CD14-positive monocyte (primary cell): Measurements from ENCODE around the gene CNTN4. TPM values are rescaled to one million over a fixed set of nuclear protein-coding genes. Genes with fewer than 3 reads are reported as not detected.

Experiments used
- DNase-seq, 3 donors: peaks; one replicate each; pipeline ENCODE4 v3.0.0-alpha.2; 2011 to 2022
- H2AFZ ChIP-seq: 2 replicates; pipeline ENCODE4 v1.6.0; 2012; ENCODE audit warnings: mild to moderate bottlenecking, low read depth, low read length, inconsistent platforms; ENCODE audit not compliant: insufficient read depth, poor library complexity, severe bottlenecking
- H3K27ac ChIP-seq, 2 donors: 1 replicate in 1 of 2; 2 replicates in 1 of 2; pipeline ENCODE4 v1.5.1; 2012 to 2013; ENCODE audit warnings: low read length in 2 of 2, control low read depth in 1 of 2, inconsistent platforms in 1 of 2, low read depth in 1 of 2, mild to moderate bottlenecking in 1 of 2
- H3K27me3 ChIP-seq, 2 donors: one replicate each; pipeline versions ENCODE4 v1.6.0 to v1.6.1; 2011 to 2013; ENCODE audit warnings: low read length in 2 of 2; ENCODE audit not compliant: control insufficient read depth in 2 of 2, insufficient read depth in 2 of 2
- H3K36me3 ChIP-seq, 2 donors: replicated peaks in 1 of 2; 1 replicate in 1 of 2; 2 replicates in 1 of 2; pipeline versions ENCODE4 v1.5.1 to v1.6.1; 2012 to 2013; ENCODE audit warnings: low read length in 2 of 2, control low read depth in 1 of 2, inconsistent platforms in 1 of 2, mild to moderate bottlenecking in 1 of 2; ENCODE audit not compliant: insufficient read depth in 2 of 2, control insufficient read depth in 1 of 2
- H3K4me1 ChIP-seq, 2 donors: 1 replicate in 1 of 2; 2 replicates in 1 of 2; pipeline versions ENCODE4 v1.5.1 to v1.6.1; 2012 to 2013; ENCODE audit warnings: low read length in 2 of 2, control low read depth in 1 of 2, inconsistent platforms in 1 of 2, mild to moderate bottlenecking in 1 of 2, moderate library complexity in 1 of 2; ENCODE audit not compliant: insufficient read depth in 2 of 2, control insufficient read depth in 1 of 2
- H3K4me2 ChIP-seq: replicated peaks from 2 replicates; pipeline ENCODE3; 2012; ENCODE audit warnings: low read length, moderate library complexity, mild to moderate bottlenecking; ENCODE audit not compliant: poor library complexity, severe bottlenecking; ENCODE audit errors: extremely low read depth
- H3K4me3 ChIP-seq, 3 experiments: fragments of 200-600 bp in 1 of 3; sonication (generic) in 1 of 3; replicated peaks in 1 of 3; 1 replicate in 2 of 3; 2 replicates in 1 of 3; pipeline ENCODE4 v1.5.1; 2011 to 2013; ENCODE audit warnings: low read length in 3 of 3, mild to moderate bottlenecking in 3 of 3, control low read depth in 2 of 3, low read depth in 2 of 3, inconsistent platforms in 1 of 3, moderate library complexity in 1 of 3
- H3K79me2 ChIP-seq: 2 replicates; pipeline ENCODE4 v1.6.0; 2012; ENCODE audit warnings: mild to moderate bottlenecking, control low read depth, inconsistent platforms, low read length, moderate library complexity; ENCODE audit not compliant: insufficient read depth
- H3K9ac ChIP-seq: 2 replicates; pipeline ENCODE4 v1.6.0; 2017; ENCODE audit warnings: low read length, mild to moderate bottlenecking; ENCODE audit not compliant: insufficient read depth, poor library complexity, severe bottlenecking
- H3K9me3 ChIP-seq, 2 donors: replicated peaks in 1 of 2; 1 replicate in 1 of 2; 2 replicates in 1 of 2; pipeline versions ENCODE4 v1.5.1 to v1.6.1; 2012 to 2013; ENCODE audit warnings: low read length in 2 of 2, control low read depth in 1 of 2; ENCODE audit not compliant: control insufficient read depth in 1 of 2, insufficient read depth in 1 of 2
- H4K20me1 ChIP-seq: 2 replicates; pipeline ENCODE4 v1.6.0; 2012; ENCODE audit warnings: mild to moderate bottlenecking, low read length, control low read depth, moderate library complexity; ENCODE audit not compliant: insufficient read depth
- H3K27ac Mint-ChIP-seq, 7 donors: one replicate each; pipeline ENCODE4 v1.8.0; 2020; ENCODE audit warnings: mild to moderate bottlenecking in 7 of 7, mixed read lengths in 7 of 7, moderate library complexity in 6 of 7, inconsistent platforms in 2 of 7
- H3K27me3 Mint-ChIP-seq, 3 donors: one replicate each; pipeline ENCODE4 v1.8.0; 2021 to 2022; ENCODE audit warnings: low read depth in 3 of 3, mild to moderate bottlenecking in 3 of 3, mixed read lengths in 3 of 3, moderate library complexity in 3 of 3, inconsistent platforms in 1 of 3
- H3K36me3 Mint-ChIP-seq, 2 donors: one replicate each; pipeline ENCODE4 v1.8.0; 2020; ENCODE audit warnings: mixed read lengths in 2 of 2, inconsistent platforms in 1 of 2, mild to moderate bottlenecking in 1 of 2
- H3K4me1 Mint-ChIP-seq: one replicate; pipeline ENCODE4 v1.8.0; 2020; ENCODE audit warnings: mild to moderate bottlenecking, mixed read lengths
- H3K4me3 Mint-ChIP-seq, 2 donors: one replicate each; pipeline ENCODE4 v1.8.0; 2020; ENCODE audit warnings: mild to moderate bottlenecking in 2 of 2, mixed read lengths in 2 of 2, moderate library complexity in 1 of 2
- H3K9me3 Mint-ChIP-seq, 7 donors: one replicate each; pipeline ENCODE4 v1.8.0; 2020 to 2022; ENCODE audit warnings: mixed read lengths in 7 of 7, mild to moderate bottlenecking in 6 of 7, moderate library complexity in 6 of 7, inconsistent platforms in 2 of 7
- CTCF ChIP-seq: fragments of 200-600 bp; IDR thresholded peaks from one replicate; pipeline ENCODE4 v1.8.0; 2022; ENCODE audit warnings: antibody characterized with exemption, mild to moderate bottlenecking
- WGBS: methylation state at CpG from one replicate; pipeline ENCODE4 v1.1.5; 2013; ENCODE audit warnings: missing lambda C conversion rate; ENCODE audit not compliant: insufficient coverage; 5-methylcytosine and 5-hydroxymethylcytosine counted together
- intact Hi-C, 2 donors: fragments of 100-400 bp; cut with micrococcal nuclease; formaldehyde crosslinking; loops; one replicate each; pipeline versions ENCODE4 v1.15.0 to v1.15.1; 2023
- polyA plus RNA-seq, 3 donors: library from polyadenylated mRNA; depleted of rRNA in 1 of 3; unstranded in 2 of 3; stranded (reverse) in 1 of 3; fragments of 300-500 nt in 2 of 3; fragments of >200 nt in 1 of 3; fragmentation: Illumina TruSeq in 2 of 3; gene quantifications; 1 replicate in 2 of 3; 2 replicates in 1 of 3; pipeline ENCODE4 v1.2.3, GENCODE V29; 2012 to 2021

CNTN4 gene
- polyA plus RNA-seq, 3 donors: not detected

GRCh38 chr3:2094941-2095340, 3.7 kb upstream of the CNTN4 start:
- Histone ChIP-seq H3K9ac (no peak overlapping the region), H2AFZ (no peak overlapping the region), H3K4me3 (no peak overlapping the region), H4K20me1 (no peaks in the 10 kb centered on the region), H3K9me3 (peaks cover 0 to 4% of the 10 kb centered on the region in 2 donors), H3K36me3 (no peaks in the 10 kb centered on the region), H3K27me3 (peaks cover 11 to 20% of the 10 kb centered on the region in 2 donors), H3K4me1 (no peaks in the 10 kb centered on the region), H3K4me2 (no peak overlapping the region), H3K79me2 (no peaks in the 10 kb centered on the region), H3K27ac (no peak overlapping the region)
- Mint-ChIP-seq H3K4me1 (no peaks in the 10 kb centered on the region), H3K4me3 (no peak overlapping the region), H3K9me3 (peaks cover 0 to 9% (median 3%) of the 10 kb centered on the region in 7 donors), H3K36me3 (peaks cover 0 to 3% of the 10 kb centered on the region in 2 donors), H3K27me3 (peaks cover 25 to 38% (median 32%) of the 10 kb centered on the region in 3 donors), H3K27ac (no peak overlapping the region)
- no peak for DNase-seq
- TF ChIP-seq CTCF: no peak
- no CpG with 5 or more reads among the region's 3 CpGs for WGBS
- intact Hi-C loops: no loop called here

GRCh38 chr3:2096216-2096615, 2.5 kb upstream of the CNTN4 start:
- Histone ChIP-seq H3K27me3 (peaks cover 19 to 31% of the 10 kb centered on the region in 2 donors), H3K4me3 (no peak overlapping the region), H3K4me1 (no peaks in the 10 kb centered on the region), H3K27ac (no peak overlapping the region), H4K20me1 (no peaks in the 10 kb centered on the region), H3K4me2 (no peak overlapping the region), H3K79me2 (no peaks in the 10 kb centered on the region), H3K9ac (no peak overlapping the region), H2AFZ (no peak overlapping the region), H3K36me3 (no peaks in the 10 kb centered on the region), H3K9me3 (peaks cover 0 to 9% of the 10 kb centered on the region in 2 donors)
- peaks cover 36 to 50% (median 39%) of the 10 kb centered on the region in 3 donors for H3K27me3 Mint-ChIP-seq
- intact Hi-C loops: no loop called here
- peaks cover 0 to 11% (median 5%) of the 10 kb centered on the region in 7 donors for H3K9me3 Mint-ChIP-seq
- no peak for DNase-seq
- H3K27ac Mint-ChIP-seq: no peak overlapping the region
- no peak overlapping the region for H3K4me3 Mint-ChIP-seq
- TF ChIP-seq CTCF: no peak
- peaks cover 0 to 3% of the 10 kb centered on the region in 2 donors for H3K36me3 Mint-ChIP-seq
- WGBS: 20% methylated on average over 1 of the region's 7 CpGs
- no peaks in the 10 kb centered on the region for H3K4me1 Mint-ChIP-seq
